Measurements from ENCODE around the gene PLCD1.

PLCD1 gene

GRCh38 chr3:38016410-38016809, 13.0 kb downstream of the PLCD1 start:
- TF ChIP-seq ESRRG (CRISPR knock-in tag; IDR thresholded peaks at IDR 0.05) (no peak), PATZ1 (CRISPR knock-in tag; IDR thresholded peaks at IDR 0.05; ENCODE audit: borderline replicate concordance) (no peak)
- no peak for ATAC-seq

GRCh38 chr3:38015984-38016383, 13.5 kb downstream of the PLCD1 start:
- ATAC-seq = no peak
- TF ChIP-seq BACH2 (CRISPR knock-in tag; IDR thresholded peaks at IDR 0.05; ENCODE audit: borderline replicate concordance) = no peak
- no peak for TF ChIP-seq ZC3H10 (CRISPR knock-in tag; IDR thresholded peaks at IDR 0.05)
- no peak for TF ChIP-seq OSR1 (CRISPR knock-in tag; IDR thresholded peaks at IDR 0.05)
- TF ChIP-seq GLIS3 (CRISPR knock-in tag; IDR thresholded peaks at IDR 0.05) = no peak
- TF ChIP-seq SNAI2 (CRISPR knock-in tag; IDR thresholded peaks at IDR 0.05) = no peak
- TF ChIP-seq CSRNP3 (CRISPR knock-in tag; IDR thresholded peaks at IDR 0.05) = no peak
- TF ChIP-seq CREB5 (CRISPR knock-in tag; IDR thresholded peaks at IDR 0.05; ENCODE audit: low read depth) = no peak
- TF ChIP-seq POU6F1 (CRISPR knock-in tag; IDR thresholded peaks at IDR 0.05; ENCODE audit: borderline replicate concordance, low read depth) = no peak
- no peak for TF ChIP-seq TOX (CRISPR knock-in tag; IDR thresholded peaks at IDR 0.05; ENCODE audit: borderline replicate concordance)
- no peak for TF ChIP-seq ARNTL (CRISPR knock-in tag; IDR thresholded peaks at IDR 0.05; ENCODE audit: borderline replicate concordance, low read depth)
- TF ChIP-seq ESRRG (CRISPR knock-in tag; IDR thresholded peaks at IDR 0.05) = no peak
- no peak for TF ChIP-seq ZFP3 (CRISPR knock-in tag; IDR thresholded peaks at IDR 0.05)
- TF ChIP-seq ZNF565 (CRISPR knock-in tag; conservative IDR thresholded peaks at IDR 0.05; ENCODE audit: low read depth) = no peak
- TF ChIP-seq PATZ1 (CRISPR knock-in tag; IDR thresholded peaks at IDR 0.05; ENCODE audit: borderline replicate concordance) = no peak
- TF ChIP-seq TSHZ2 (CRISPR knock-in tag; IDR thresholded peaks at IDR 0.05) = no peak
- TF ChIP-seq TCF4 (CRISPR knock-in tag; IDR thresholded peaks at IDR 0.05; ENCODE audit: borderline replicate concordance) = no peak
- TF ChIP-seq CSDC2 (CRISPR knock-in tag; IDR thresholded peaks at IDR 0.05) = no peak
- no peak for TF ChIP-seq ZNF8 (CRISPR knock-in tag; IDR thresholded peaks at IDR 0.05)
- no peak for TF ChIP-seq PPARA (CRISPR knock-in tag; IDR thresholded peaks at IDR 0.05; ENCODE audit: borderline replicate concordance)

GRCh38 chr3:38015485-38015884, 14.0 kb downstream of the PLCD1 start:
- TF ChIP-seq GLIS3 (CRISPR knock-in tag; IDR thresholded peaks at IDR 0.05) = no peak
- TF ChIP-seq ZNF70 (CRISPR knock-in tag; IDR thresholded peaks at IDR 0.05) = no peak
- TF ChIP-seq ZFP3 (CRISPR knock-in tag; IDR thresholded peaks at IDR 0.05) = no peak
- no peak for TF ChIP-seq CSRNP3 (CRISPR knock-in tag; IDR thresholded peaks at IDR 0.05)
- no peak for TF ChIP-seq ZC3H10 (CRISPR knock-in tag; IDR thresholded peaks at IDR 0.05)
- no peak for TF ChIP-seq BACH2 (CRISPR knock-in tag; IDR thresholded peaks at IDR 0.05; ENCODE audit: borderline replicate concordance)
- TF ChIP-seq SNAI2 (CRISPR knock-in tag; IDR thresholded peaks at IDR 0.05) = no peak
- TF ChIP-seq ZNF8 (CRISPR knock-in tag; IDR thresholded peaks at IDR 0.05) = no peak
- TF ChIP-seq ZFP30 (CRISPR knock-in tag; IDR thresholded peaks at IDR 0.05) = no peak

More at GRCh38 chr3:38015485-38015884, 14.0 kb downstream of the PLCD1 start:
- no peak for ATAC-seq

All from SK-N-SH treated with all-trans-retinoic acid at 6 μM for 48 hours (cell line).